H1 (cell line): Measurements from ENCODE around the gene SLC12A5. TPM values are rescaled to one million over a fixed set of nuclear protein-coding genes. Genes with fewer than 3 reads are reported as not detected.

Experiments
- CTCF ChIA-PET: fragments of 300-600 bp; sonication (Branson Sonifier 250); formaldehyde crosslinking; loops from one replicate; lab custom pipeline; 2021; ENCODE audit not compliant: partially characterized antibody; lab: Charles Lee
- POLR2A ChIA-PET: fragments of 300-600 bp; sonication (Branson Sonifier 250); formaldehyde crosslinking; loops from one replicate; lab custom pipeline; 2021; ENCODE audit warnings: inconsistent platforms; ENCODE audit not compliant: partially characterized antibody; lab: Charles Lee
- DNase-seq, 2 experiments: peaks; one replicate each; pipeline versions ENCODE4 v3.0.0 to v3.0.0-alpha.2; 2010 to 2022; ENCODE audit warnings: low spot score in 2 of 2, low read depth in 1 of 2, mixed read lengths in 1 of 2
- FAIRE-seq: peaks from 2 replicates; lab custom pipeline; 2011; peaks lifted over from hg19 to GRCh38; lab: Jason Lieb, UNC
- H2AFZ ChIP-seq: 2 replicates; pipeline ENCODE4 v1.8.1; 2012; ENCODE audit warnings: low read length, inconsistent platforms
- H2AK5ac ChIP-seq: 2 replicates; pipeline ENCODE4 v1.6.1; 2013; ENCODE audit warnings: low read depth, low read length
- H2BK120ac ChIP-seq: replicated peaks from 2 replicates; pipeline ENCODE3; 2013; ENCODE audit warnings: low read depth, low read length, inconsistent platforms
- H2BK12ac ChIP-seq: 2 replicates; pipeline ENCODE4 v1.6.1; 2013; ENCODE audit warnings: low read depth, low read length
- H2BK15ac ChIP-seq: 2 replicates; pipeline ENCODE4 v1.6.1; 2013; ENCODE audit warnings: low read length
- H2BK20ac ChIP-seq: 2 replicates; pipeline ENCODE4 v1.6.1; 2013; ENCODE audit warnings: low read length
- H2BK5ac ChIP-seq: 2 replicates; pipeline ENCODE4 v1.6.1; 2013; ENCODE audit warnings: low read depth, low read length
- H3K14ac ChIP-seq: 2 replicates; pipeline ENCODE4 v1.6.1; 2013; ENCODE audit warnings: inconsistent platforms; ENCODE audit not compliant: insufficient read length
- H3K18ac ChIP-seq: 2 replicates; pipeline ENCODE4 v1.6.1; 2013; ENCODE audit warnings: low read length; ENCODE audit errors: extremely low read depth
- H3K23ac ChIP-seq: 2 replicates; pipeline ENCODE4 v1.6.1; 2013; ENCODE audit warnings: inconsistent platforms; ENCODE audit not compliant: insufficient read length
- H3K23me2 ChIP-seq: 2 replicates; pipeline ENCODE4 v1.6.1; 2013; ENCODE audit warnings: low read depth, low read length
- H3K27ac ChIP-seq: 2 replicates; pipeline ENCODE4 v1.6.1; 2011; ENCODE audit warnings: low read depth, low read length, inconsistent platforms
- H3K27me3 ChIP-seq, 4 experiments: replicated peaks in 1 of 4; 1 replicate in 1 of 4; 2 replicates in 3 of 4; pipeline versions ENCODE4 v1.6.1 to v1.8.1; 2011 to 2013; ENCODE audit warnings: low read length in 3 of 4, mild to moderate bottlenecking in 3 of 4, inconsistent platforms in 2 of 4, mixed read lengths in 2 of 4, moderate library complexity in 1 of 4; ENCODE audit not compliant: control insufficient read depth in 3 of 4, insufficient read depth in 3 of 4; ENCODE audit errors: extremely low read depth in 1 of 4
- H3K36me3 ChIP-seq, 4 experiments: 2 replicates each; pipeline versions ENCODE4 v1.6.1 to v1.8.1; 2011 to 2013; ENCODE audit warnings: mild to moderate bottlenecking in 4 of 4, low read length in 3 of 4, moderate library complexity in 2 of 4, control low read depth in 1 of 4, inconsistent platforms in 1 of 4; ENCODE audit not compliant: insufficient read depth in 4 of 4, control insufficient read depth in 2 of 4
- H3K4ac ChIP-seq: replicated peaks from 2 replicates; pipeline ENCODE3; 2013; ENCODE audit warnings: low read length, low read depth, mixed read lengths, inconsistent platforms; ENCODE audit not compliant: insufficient read length
- H3K4me1 ChIP-seq, 4 experiments: replicated peaks in 1 of 4; 1 replicate in 1 of 4; 2 replicates in 3 of 4; pipeline versions ENCODE4 v1.6.1 to v1.8.1; 2011 to 2013; ENCODE audit warnings: low read length in 3 of 4, inconsistent platforms in 2 of 4, mixed read lengths in 1 of 4; ENCODE audit not compliant: insufficient read depth in 4 of 4, control insufficient read depth in 3 of 4
- H3K4me2 ChIP-seq, 2 experiments: 2 replicates each; pipeline versions ENCODE4 v1.6.1 to v1.8.1; 2011 to 2013; ENCODE audit warnings: low read depth in 2 of 2, low read length in 2 of 2, control low read depth in 1 of 2, inconsistent platforms in 1 of 2, mild to moderate bottlenecking in 1 of 2; ENCODE audit not compliant: insufficient read depth in 1 of 2
- H3K4me3 ChIP-seq, 4 experiments: fragments of 200-600, 300-600 bp in 1 of 4; sonication (generic), shearing (Covaris generic), sonication (Bioruptor Twin) in 1 of 4; 2 replicates each; pipeline versions ENCODE4 v1.5.1 to v1.8.1; 2011 to 2016; ENCODE audit warnings: low read length in 4 of 4, low read depth in 3 of 4, control low read depth in 2 of 4, inconsistent platforms in 2 of 4, mild to moderate bottlenecking in 2 of 4, mixed read lengths in 1 of 4, moderate library complexity in 1 of 4; ENCODE audit not compliant: insufficient read depth in 2 of 4; ENCODE audit errors: extremely low read depth in 1 of 4
- H3K56ac ChIP-seq: replicated peaks from 2 replicates; pipeline ENCODE3; 2013; ENCODE audit warnings: low read depth, mild to moderate bottlenecking, mixed read lengths, low read length, inconsistent platforms; ENCODE audit not compliant: insufficient read length
- H3K79me1 ChIP-seq: 2 replicates; pipeline ENCODE4 v1.6.1; 2013; ENCODE audit warnings: low read depth, low read length, control low read depth
- H3K79me2 ChIP-seq, 2 experiments: 2 replicates each; pipeline versions ENCODE4 v1.6.1 to v1.8.1; 2012 to 2013; ENCODE audit warnings: low read length in 2 of 2, mild to moderate bottlenecking in 2 of 2, inconsistent platforms in 1 of 2; ENCODE audit not compliant: insufficient read depth in 2 of 2, control insufficient read depth in 1 of 2
- H3K9ac ChIP-seq, 4 experiments: replicated peaks in 1 of 4; 1 replicate in 1 of 4; 2 replicates in 3 of 4; pipeline versions ENCODE4 v1.6.1 to v1.8.1; 2011 to 2013; ENCODE audit warnings: low read depth in 3 of 4, low read length in 3 of 4, control low read depth in 2 of 4, mild to moderate bottlenecking in 2 of 4, moderate library complexity in 2 of 4, inconsistent platforms in 1 of 4; ENCODE audit errors: extremely low read depth in 1 of 4
- H3K9me3 ChIP-seq, 2 experiments: 2 replicates each; pipeline versions ENCODE4 v1.6.1 to v1.8.1; 2012 to 2013; ENCODE audit warnings: mild to moderate bottlenecking in 2 of 2, moderate library complexity in 2 of 2, control low read depth in 1 of 2, inconsistent platforms in 1 of 2, low read depth in 1 of 2, low read length in 1 of 2, mixed read lengths in 1 of 2; ENCODE audit not compliant: insufficient read depth in 2 of 2
- H4K20me1 ChIP-seq, 2 experiments: replicated peaks in 1 of 2; 2 replicates each; pipeline versions ENCODE3 to v1.8.1; 2011 to 2013; ENCODE audit warnings: inconsistent platforms in 2 of 2, low read length in 2 of 2, mild to moderate bottlenecking in 1 of 2; ENCODE audit not compliant: insufficient read depth in 2 of 2, control insufficient read depth in 1 of 2
- H4K5ac ChIP-seq: 2 replicates; pipeline ENCODE4 v1.6.1; 2013; ENCODE audit warnings: low read length, low read depth, mixed read lengths, inconsistent platforms; ENCODE audit not compliant: insufficient read length
- H4K8ac ChIP-seq: 2 replicates; pipeline ENCODE4 v1.8.0; 2013; ENCODE audit warnings: mild to moderate bottlenecking, moderate library complexity, low read length, inconsistent platforms; ENCODE audit not compliant: insufficient read depth; ENCODE audit errors: extremely low read depth
- H4K91ac ChIP-seq: replicated peaks from 2 replicates; pipeline ENCODE3; 2013; ENCODE audit warnings: low read length, mixed read lengths, inconsistent platforms; ENCODE audit not compliant: insufficient read length
- RBBP5 ChIP-seq: IDR thresholded peaks from 2 replicates; pipeline ENCODE4 v1.7.1; 2012; ENCODE audit warnings: low read depth, mild to moderate bottlenecking, inconsistent platforms, low read length, moderate library complexity, borderline replicate concordance
- SP1 ChIP-seq: IDR thresholded peaks from 2 replicates; pipeline ENCODE4 v1.6.1; 2011; ENCODE audit warnings: low read depth, low read length
- TAF7 ChIP-seq: optimal IDR thresholded peaks from 2 replicates; pipeline ENCODE3; 2011; ENCODE audit warnings: low read depth, mild to moderate bottlenecking, inconsistent platforms, low read length, moderate library complexity, borderline replicate concordance
- WGBS, 2 experiments: shearing (Covaris generic) in 1 of 2; methylation state at CpG; one replicate each; pipeline versions ENCODE4 v1.1.6 to v1.1.7; 2013 to 2015; ENCODE audit warnings: low lambda C conversion rate in 2 of 2, mixed read lengths in 2 of 2, inconsistent platforms in 1 of 2, low coverage in 1 of 2, missing lambda C conversion rate in 1 of 2; ENCODE audit not compliant: insufficient replicate concordance in 2 of 2, insufficient coverage in 1 of 2, insufficient read length in 1 of 2; ENCODE audit errors: extremely low coverage in 1 of 2, missing lambda C conversion rate in 1 of 2; 5-methylcytosine and 5-hydroxymethylcytosine counted together
- polyA plus RNA-seq, 7 experiments: library from polyadenylated mRNA; depleted of rRNA in 3 of 7; stranded (reverse) in 5 of 7; unstranded in 2 of 7; fragments of >200 nt in 5 of 7; fragments of 200-250 nt in 2 of 7; gene quantifications; 1 replicate in 5 of 7; 2 replicates in 1 of 7; 4 replicates in 1 of 7; pipeline versions ENCODE4 v1.2.1 to v1.2.3, GENCODE V29; 2011 to 2013; ENCODE audit warnings: missing spikeins in 2 of 7, mixed read lengths in 2 of 7
- total RNA-seq: library from RNA; stranded (reverse); fragmentation: NEBNext Ultra II Directional; extraction: Animal tissue kit (Norgen Biotek cat#: 25700); gene quantifications from 2 replicates; pipeline ENCODE4 v1.2.1, GENCODE V29; 2021

Gene SLC12A5
- total and polyA plus RNA-seq, 2 of the 8 experiments (the other 6 are each of a cell fraction or from before 2014, with no cell fraction given) = 1.9 to 7.3 TPM

- no peak overlapping the region for H2AK5ac ChIP-seq
- DNase-seq (no peak), FAIRE-seq (no peak)
- H3K9me3 ChIP-seq = no peaks in the 10 kb centered on the region
- no peak overlapping the region for H2BK20ac ChIP-seq
- no peak overlapping the region for H3K4ac ChIP-seq
- no peaks in the 10 kb centered on the region for H4K20me1 ChIP-seq
- no peak overlapping the region for H4K91ac ChIP-seq
- H3K4me3 ChIP-seq = no peak overlapping the region
- no peak overlapping the region for H3K27ac ChIP-seq
- ChIA-PET POLR2A (interaction anchor here (1.4 kb wide), 1 partner anchor 85 kb away, joined by 3 read pairs; no protein-coding TSS in a partner anchor), CTCF (interaction anchor here (1.2 to 3.8 kb wide), 5 partner anchors 7 to 70 kb away, joined by 3 to 29 read pairs (median 4); no protein-coding TSS in a partner anchor)
- H3K23ac ChIP-seq = no peak overlapping the region
- peaks cover 11 to 26% (median 14%) of the 10 kb centered on the region in 4 experiments for H3K4me1 ChIP-seq
- H3K56ac ChIP-seq = no peak overlapping the region
- H2BK15ac ChIP-seq = no peak overlapping the region
- no peak overlapping the region for H2AFZ ChIP-seq
- H3K4me2 ChIP-seq = no peak overlapping the region
- no peak overlapping the region for H2BK12ac ChIP-seq
- no peak overlapping the region for H4K8ac ChIP-seq
- H3K36me3 ChIP-seq = no peaks in the 10 kb centered on the region
- H3K27me3 ChIP-seq = no peaks in the 10 kb centered on the region
- no peak overlapping the region for H2BK120ac ChIP-seq
- WGBS, 2 experiments = 87% methylated on average over 11 of the region's 11 CpGs; no CpG with 5 or more reads in 1 of the 2 experiments
- H3K79me1 ChIP-seq = no peaks in the 10 kb centered on the region
- no peak overlapping the region for H3K18ac ChIP-seq
- no peak overlapping the region for H4K5ac ChIP-seq
- no peak overlapping the region for H3K14ac ChIP-seq
- no peak overlapping the region for H3K9ac ChIP-seq
- no peak overlapping the region for H2BK5ac ChIP-seq
- H3K79me2 ChIP-seq = no peaks in the 10 kb centered on the region
- H3K23me2 ChIP-seq = peaks cover 4% of the 10 kb centered on the region; the same call in 1 of the 2 replicates
- no peak for TF ChIP-seq TAF7
- no peak for TF ChIP-seq RBBP5
- no peak for TF ChIP-seq SP1
Measured at GRCh38 chr20:46006964-46007363, 22.1 kb upstream of the SLC12A5 start.
